Measurements from ENCODE around the gene TOLLIP.

- TF ChIP-seq CTCF (IDR thresholded peaks at IDR 0.05; ENCODE audit: low read depth, low read length), result no peak
- TF ChIP-seq MYC (IDR thresholded peaks at IDR 0.05; ENCODE audit: low read depth, low read length), result no peak
These were observed 74.6 kb downstream of the TOLLIP start for GRCh38 chr11:1234771-1235305.
